RPMI7951 (cell line): Measurements from ENCODE around the gene MLXIPL. TPM values are rescaled to one million over a fixed set of nuclear protein-coding genes. Genes with fewer than 3 reads are reported as not detected.
A peak's percentile ranks its signal among the peaks of the same experiment; 100 is the strongest.
"Not testable (repeated sequence)": the region's sequence is repeated elsewhere in the genome, so short reads cannot be mapped to it uniquely, and the experiment has no call there.

ENCODE experiments used
- DNase-seq: peaks from one replicate; pipeline ENCODE4 v3.0.0-alpha.2; 2012; ENCODE audit warnings: low read depth
- total RNA-seq: library from RNA; depleted of rRNA; stranded (reverse); fragments of >200 nt; shearing (Covaris generic); gene quantifications from 2 replicates; pipeline ENCODE4 v1.2.3, GENCODE V29; 2014

The MLXIPL gene
- total RNA-seq, 1 experiment from 2014 or later, result not detected

GRCh38 chr7:73582664-73583202 is 41.6 kb downstream of the MLXIPL start:
- DNase-seq, result no peak

- not testable (repeated sequence) for DNase-seq
Observed at GRCh38 chr7:73581006-73581405, 43.3 kb downstream of the MLXIPL start.

DNA sequence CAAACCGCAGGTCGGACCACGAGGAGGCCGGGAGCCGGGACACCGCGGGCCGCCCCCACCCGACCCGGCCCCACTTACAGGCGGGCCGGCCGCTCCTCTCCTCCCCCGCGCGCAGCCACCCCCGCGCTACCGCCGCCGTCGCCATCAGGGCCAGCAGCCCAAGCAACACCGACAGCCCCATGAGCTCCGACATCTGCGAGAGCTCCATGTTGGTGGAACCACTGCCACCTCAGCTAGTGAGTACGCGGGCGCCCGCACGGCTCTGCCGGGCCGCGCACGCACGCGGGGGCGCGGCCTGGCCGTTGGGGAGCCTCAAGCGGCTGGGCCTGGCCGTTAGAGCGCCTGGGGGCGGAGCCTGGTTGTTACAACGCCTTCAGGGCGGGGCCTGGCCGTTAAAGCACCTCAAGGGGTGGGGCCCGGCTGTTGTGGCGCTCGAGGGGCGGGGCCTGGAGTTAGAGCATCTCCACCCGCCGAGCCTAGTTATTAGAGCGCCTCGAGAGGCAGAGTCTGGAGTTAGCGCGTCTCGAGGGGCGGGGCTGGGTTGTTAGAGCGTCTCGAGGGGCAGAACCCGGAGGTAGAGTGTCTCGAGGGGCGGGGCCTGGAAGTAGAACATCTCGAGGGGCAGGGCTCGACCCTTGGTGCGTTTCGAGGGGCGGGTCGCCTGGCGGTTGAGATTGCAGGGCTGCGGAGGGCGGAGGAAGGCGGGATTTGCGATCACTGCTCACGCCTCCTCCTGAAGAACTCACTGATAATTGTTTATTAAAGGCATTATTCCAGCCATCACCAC is 45.8 kb downstream of the MLXIPL start, which contains the start of gene TBL2:
Gene TBL2, minus strand, starts transcription at position 238 of the 787 bp plus-strand sequence. Its CDS starts 30 bp downstream, at position 208.
- peak; percentile 98 for DNase-seq

DNA sequence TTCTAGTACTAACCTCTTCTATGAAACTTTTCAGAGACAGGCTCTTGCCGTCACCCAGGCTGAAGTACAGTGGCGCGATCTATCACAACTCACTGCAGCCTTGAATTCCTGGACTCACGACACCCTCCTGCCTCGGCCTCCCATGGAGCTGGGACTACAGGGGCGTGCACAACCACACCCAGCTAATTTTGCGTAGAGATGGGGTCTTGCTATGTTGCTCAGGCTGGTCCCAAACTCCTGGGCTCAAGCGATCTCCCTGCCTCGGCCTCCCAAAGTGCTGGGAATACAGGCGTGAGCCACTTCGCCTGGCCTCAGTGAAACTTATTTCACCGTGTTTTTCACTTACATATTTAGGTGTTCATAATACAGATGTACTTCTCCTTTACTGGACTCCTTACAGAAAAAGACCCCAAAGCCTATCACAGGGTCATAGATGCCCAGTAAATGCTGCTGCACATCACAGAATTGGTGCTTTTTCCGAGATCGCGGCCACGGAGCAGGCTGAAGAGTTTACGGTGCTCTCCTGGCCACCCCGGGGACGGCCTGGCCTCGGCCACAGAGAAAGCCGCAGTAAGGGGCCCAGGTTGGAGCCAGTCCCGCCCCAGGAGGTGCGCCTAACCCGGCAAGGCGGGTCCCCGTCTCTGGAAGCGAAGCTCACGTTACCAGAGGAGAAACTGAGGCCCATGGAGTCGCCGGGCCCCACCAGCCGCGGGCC is 46.5 kb downstream of the MLXIPL start:
- DNase-seq, result peak; percentile 17

DNA sequence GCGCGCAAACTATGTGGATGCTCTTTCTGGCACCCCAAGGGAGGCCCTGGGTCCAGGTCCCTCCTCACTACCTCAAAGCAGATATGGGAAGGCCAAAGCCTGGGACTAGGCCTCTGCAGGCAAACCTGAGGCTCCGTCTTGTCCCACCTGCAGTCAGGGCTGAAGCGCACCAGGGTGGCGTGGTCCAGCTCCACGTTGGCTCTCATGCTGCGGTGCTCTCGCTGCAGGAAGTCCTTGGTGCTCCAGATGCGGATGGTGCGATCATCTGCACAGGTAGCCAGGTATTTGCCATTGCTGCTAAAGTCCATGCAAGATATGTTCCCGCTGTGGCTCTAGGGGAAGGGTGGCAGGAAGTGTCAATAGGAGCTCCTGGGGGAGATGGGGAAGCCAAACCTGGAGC is 50.5 kb downstream of the MLXIPL start:
- DNase-seq, result no peak

GRCh38 chr7:73573276-73573675 is 51.0 kb downstream of the MLXIPL start:
- DNase-seq, result no peak

- DNase-seq, result no peak
Observed at GRCh38 chr7:73572767-73573186, 51.5 kb downstream of the MLXIPL start.

DNA sequence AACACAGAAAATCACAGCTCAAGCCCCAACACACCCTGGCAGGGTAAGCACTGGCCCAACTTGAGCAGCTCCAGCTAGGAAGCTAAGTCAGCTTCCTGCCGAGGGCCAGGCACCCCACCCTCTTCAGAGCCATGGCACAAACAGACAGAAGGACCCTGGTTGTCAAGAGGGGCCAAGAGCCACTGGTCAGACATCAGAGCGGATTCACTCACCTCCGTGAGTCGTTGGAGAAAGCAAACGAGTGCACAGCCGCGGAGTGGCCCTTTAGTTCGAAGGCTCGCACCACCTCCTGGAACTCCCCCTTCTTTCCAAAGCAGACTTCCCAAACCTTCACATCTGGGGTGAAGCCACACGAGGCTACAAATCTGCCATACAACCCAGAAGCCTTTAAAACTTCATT is 53.3 kb downstream of the MLXIPL start:
- DNase-seq, result no peak

- no peak for DNase-seq
Observed at GRCh38 chr7:73570521-73570920, 53.8 kb downstream of the MLXIPL start.

DNA sequence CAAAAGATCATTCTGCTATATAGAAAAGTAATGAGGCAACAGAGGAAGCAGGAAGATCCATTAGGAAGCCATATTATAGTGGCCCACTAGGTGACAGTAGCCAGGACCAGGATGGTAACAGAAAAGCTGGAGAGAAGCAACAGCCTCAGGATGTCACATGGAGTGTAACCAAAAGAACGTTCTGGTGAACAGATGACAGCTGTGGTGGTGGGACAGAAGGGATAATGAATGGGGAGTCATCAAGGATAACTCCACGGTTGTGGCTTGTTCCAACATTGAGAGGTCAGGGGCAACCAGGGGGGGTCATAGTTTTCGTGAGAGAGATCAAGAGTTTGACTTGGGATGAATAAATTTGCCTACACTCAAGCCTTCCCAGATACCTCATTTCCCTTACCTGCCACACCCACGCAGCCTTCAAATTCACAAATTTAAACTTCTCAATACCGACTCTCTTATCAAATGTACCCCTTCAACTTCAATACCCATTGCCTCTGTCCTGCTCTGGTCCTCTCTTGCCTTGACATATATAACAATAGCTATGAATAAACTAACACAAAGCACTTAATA is 55.2 kb downstream of the MLXIPL start:
- no peak for DNase-seq

- peak; percentile 86 for DNase-seq
Observed at GRCh38 chr7:73567846-73568685, 56.3 kb downstream of the MLXIPL start.

DNA sequence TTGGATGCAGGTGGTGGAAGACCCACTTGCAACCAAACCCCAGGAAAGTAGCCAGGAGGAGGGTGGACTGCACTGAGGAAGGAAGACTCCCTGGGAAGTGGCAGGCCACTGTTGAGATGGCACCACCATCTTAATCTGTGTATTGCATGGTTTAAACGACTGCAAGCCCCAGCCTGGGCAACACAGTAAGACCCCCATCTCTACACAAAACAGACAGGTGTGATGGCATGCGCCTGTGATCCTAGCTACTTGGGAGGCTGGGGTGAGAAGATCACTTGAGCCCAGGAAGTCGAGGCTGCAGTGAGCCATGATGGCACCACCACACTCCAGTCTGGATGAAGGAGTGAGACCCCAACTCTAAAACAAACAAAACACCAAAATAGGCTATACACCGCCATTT is 57.2 kb downstream of the MLXIPL start:
- no peak for DNase-seq

DNA sequence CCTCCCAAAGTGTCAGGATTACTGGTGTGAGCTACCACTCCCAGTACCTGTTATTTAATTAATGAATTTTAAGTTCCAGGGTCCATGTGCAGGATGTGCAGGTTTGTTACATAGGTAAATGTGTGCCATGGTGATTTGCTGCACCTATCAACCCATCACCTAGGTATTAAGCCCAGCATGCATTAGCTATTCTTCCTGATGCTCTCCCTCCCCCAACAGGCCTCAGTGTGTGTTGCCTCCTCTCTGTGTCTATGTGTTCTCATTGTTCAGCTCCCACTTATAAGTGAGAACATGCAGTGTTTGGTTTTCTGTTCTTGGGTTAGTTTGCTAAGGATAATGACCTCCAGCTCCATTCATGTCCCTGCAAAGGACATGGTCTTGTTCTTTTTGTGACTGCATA is 57.9 kb downstream of the MLXIPL start:
- DNase-seq, result not testable (repeated sequence)

DNA sequence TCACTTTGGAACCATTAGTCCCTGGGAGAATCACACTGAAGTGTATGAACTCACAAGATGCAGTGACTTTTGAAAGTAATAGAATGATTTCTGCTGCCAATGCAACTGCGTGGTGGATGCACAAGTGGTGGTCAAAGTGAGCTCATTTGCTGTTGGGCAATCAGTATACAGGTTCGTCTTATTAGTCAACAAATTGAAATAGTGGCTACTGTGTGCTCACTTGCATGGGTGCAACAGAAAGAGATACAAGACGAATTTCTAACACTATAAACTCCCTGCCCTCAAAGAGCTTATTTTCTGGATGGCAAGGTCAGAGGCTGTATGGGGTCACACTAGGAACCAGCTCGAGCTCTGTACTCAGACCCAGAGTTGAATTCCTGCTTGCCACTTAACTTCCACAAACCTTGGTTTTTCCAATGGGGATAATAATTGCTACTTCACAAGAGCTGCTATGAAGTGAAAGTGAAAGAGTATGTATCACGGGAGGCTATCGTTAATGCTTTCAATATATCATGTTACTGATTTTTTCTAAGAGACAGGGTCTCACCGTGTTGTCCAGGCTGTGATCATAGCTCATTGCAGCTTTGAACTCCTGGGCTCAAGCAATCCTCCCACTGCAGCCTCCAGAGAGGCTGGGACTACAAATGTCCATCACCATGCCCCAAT is 58.5 kb downstream of the MLXIPL start:
- peak; percentile 49 for DNase-seq

GRCh38 chr7:73560109-73560835 is 64.0 kb downstream of the MLXIPL start:
- peak; percentile 79 for DNase-seq

- DNase-seq, result peak; percentile 64
Observed at GRCh38 chr7:73557397-73558257, 66.7 kb downstream of the MLXIPL start, which contains the start of gene BCL7B. Gene BCL7B (minus strand): TSS chr7:73557690. CDS start chr7:73557578, 112 bp downstream.

GRCh38 chr7:73557108-73557396 is 67.3 kb downstream of the MLXIPL start:
- peak; percentile 94 for DNase-seq

- DNase-seq, result no peak
Observed at GRCh38 chr7:73556208-73557107, 67.9 kb downstream of the MLXIPL start.
